ENCODE data around the gene LSM14B.

GRCh38 chr20:62148908-62149314 lies 26.6 kb downstream of the LSM14B start:
- TF ChIP-seq SP1 (IDR thresholded peaks at IDR 0.05; ENCODE audit: low read depth) (no peak), CTCF (IDR thresholded peaks at IDR 0.05 in 2 of 3, conservative IDR thresholded peaks at IDR 0.05 in 1 of 3; ENCODE audit: borderline replicate concordance in 1 of 3, insufficient read depth in 1 of 3, low read depth in 2 of 3, low read length in 2 of 3) (no peak), REST (IDR thresholded peaks at IDR 0.05; ENCODE audit: low read depth) (no peak), POLR2A (IDR thresholded peaks at IDR 0.05; ENCODE audit: borderline replicate concordance, extremely low read depth, insufficient read depth, insufficient read length) (no peak), ATF3 (IDR thresholded peaks at IDR 0.05) (no peak), POLR2AphosphoS5 (IDR thresholded peaks at IDR 0.05; ENCODE audit: low read depth, low read length) (no peak), MAX (IDR thresholded peaks at IDR 0.05) (no peak), ZBTB33 (IDR thresholded peaks at IDR 0.05; ENCODE audit: extremely low read depth, insufficient replicate concordance, low read length) (no peak), YY1 (IDR thresholded peaks at IDR 0.05; ENCODE audit: extremely low read depth, insufficient replicate concordance, low read depth, low read length) (no peak), EZH2phosphoT487 (IDR thresholded peaks at IDR 0.05; ENCODE audit: borderline replicate concordance) (no peak), EZH2 (IDR thresholded peaks at IDR 0.05) (no peak), RAD21 (IDR thresholded peaks at IDR 0.05; ENCODE audit: low read depth) (no peak), FOSL1 (IDR thresholded peaks at IDR 0.05; ENCODE audit: low read depth) (no peak)
